HG02571 (cell line): ENCODE measurements around the gene POU2AF2.
"Not testable (repeated sequence)": the region's sequence is repeated elsewhere in the genome, so short reads cannot be mapped to it uniquely, and the experiment has no call there.

Experiments used
- ATAC-seq: cut with Tn5 transposase; IDR thresholded peaks from one replicate; pipeline ENCODE4 v1.9.1; 2021; ENCODE audit warnings: mild to moderate bottlenecking, moderate library complexity; ENCODE audit not compliant: unreplicated experiment

Gene POU2AF2

DNA sequence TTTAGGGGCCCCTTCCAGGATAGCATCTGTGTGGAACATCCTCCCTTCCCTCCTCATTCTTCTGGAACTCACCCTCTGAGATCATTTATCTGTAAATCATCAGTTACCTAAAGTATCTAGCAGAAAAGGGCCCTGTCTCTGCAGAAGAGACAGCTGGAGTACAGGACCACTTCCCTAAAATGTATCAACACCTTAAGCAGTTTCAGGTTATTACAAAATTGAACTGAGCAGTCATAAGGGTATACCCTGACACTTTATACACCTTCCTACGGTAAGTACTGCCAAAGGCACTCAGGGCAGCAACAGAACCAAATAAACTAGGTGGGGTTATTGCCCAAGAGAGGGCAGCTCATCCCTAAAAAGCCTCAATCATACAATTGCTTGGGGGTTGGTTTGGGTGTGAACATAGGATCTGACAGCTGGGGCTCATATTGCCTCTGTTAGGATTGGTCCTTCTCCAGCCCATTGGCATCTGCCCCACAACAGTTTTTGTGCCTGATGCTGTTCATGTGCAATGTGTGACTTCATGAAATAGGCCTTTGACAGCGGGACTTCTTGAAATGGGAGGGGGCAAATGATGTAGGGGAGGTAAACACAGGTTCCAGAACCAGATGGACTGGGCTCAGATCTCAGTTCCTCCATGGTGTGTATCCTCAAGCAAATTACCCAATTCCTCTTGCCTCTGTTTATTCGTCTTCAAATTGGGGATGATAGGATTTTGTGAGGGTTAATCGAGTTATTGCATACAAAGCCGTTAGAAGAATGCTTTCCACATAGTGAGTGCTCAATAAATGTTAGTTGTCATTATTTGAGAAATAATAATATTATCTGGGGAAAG lies 55.7 kb downstream of the POU2AF2 start:
- ATAC-seq, result no peak

DNA sequence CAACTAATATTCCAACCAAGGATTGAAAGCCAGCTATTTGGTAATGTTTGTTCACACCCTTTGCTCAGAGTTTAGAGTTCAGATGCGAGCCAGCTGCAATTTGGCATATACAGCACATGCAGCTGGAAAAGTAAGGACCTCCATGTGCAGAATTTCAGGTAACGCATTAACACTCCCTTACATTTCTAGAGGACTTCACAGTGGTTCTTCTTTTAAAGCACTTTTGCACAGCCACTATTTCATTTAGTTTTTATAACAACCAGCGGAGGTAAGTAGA lies 56.3 kb downstream of the POU2AF2 start:
- ATAC-seq, result no peak

DNA sequence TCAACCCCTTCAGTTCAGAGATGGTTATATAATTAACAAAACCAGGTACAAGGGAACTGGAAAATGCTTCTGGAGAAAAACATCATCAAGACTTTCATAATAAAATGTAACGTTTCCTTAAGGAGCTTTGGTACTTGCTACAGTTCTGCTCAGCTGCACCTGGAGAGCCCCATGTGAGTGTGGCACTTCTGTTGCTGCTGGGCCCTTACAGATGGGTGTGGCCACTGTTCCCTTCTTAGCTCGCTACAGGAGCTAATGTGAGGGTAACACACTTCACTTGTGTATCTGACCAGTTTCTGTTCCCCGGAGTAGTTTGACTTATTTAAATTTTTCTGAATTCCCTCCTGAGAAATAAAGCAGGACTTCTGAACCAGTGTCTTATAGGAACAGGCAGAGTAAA lies 56.8 kb downstream of the POU2AF2 start:
- ATAC-seq, result no peak

DNA sequence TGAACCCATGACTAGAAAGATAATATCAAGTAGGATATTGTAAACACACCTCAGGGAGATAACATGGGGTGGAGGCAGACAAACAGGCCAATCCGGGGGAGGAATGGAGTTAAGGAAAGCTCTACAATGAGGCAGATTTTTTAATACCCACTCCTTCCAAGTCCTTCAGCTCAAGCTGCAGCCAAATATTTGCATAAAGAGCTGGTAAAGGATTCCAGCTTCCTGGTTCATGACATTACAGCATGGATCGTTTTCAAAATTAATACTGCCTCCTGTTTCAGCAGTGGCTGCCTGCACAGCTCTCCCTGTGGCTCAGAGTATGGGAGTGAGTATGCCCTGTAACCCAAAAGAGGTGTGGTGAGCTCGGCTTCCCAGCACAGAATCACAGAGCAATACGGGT lies 57.9 kb downstream of the POU2AF2 start:
- ATAC-seq, result no peak

DNA sequence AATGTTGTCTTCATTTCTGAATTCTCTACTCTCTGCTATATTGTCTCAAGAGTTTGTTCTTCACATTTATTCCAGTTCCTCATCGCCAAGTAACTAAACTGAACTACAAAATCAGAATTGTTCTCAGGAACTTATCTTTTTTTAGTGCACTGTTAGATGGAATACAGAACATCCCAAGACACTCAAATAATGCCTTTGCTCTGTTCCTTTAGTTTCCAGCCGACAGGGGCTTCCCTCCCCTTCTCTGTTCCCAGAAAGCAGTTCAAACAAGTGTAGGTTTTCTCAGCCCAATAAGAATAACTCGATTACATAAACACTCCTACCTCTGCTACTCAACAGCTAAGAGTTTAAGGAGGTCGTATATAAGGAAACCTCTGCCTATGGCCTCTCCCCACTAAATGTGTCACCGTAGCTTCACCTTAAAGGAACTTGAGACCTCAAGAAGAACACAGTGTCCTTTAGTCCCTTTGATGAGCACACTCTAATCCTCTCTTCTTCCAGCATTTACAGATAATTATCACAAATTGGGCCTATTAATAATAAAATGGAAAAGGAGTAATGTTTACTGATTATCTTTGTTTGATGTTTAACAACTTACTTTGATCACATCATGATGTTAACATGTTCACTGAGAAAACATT lies 59.8 kb downstream of the POU2AF2 start:
- no peak for ATAC-seq

DNA sequence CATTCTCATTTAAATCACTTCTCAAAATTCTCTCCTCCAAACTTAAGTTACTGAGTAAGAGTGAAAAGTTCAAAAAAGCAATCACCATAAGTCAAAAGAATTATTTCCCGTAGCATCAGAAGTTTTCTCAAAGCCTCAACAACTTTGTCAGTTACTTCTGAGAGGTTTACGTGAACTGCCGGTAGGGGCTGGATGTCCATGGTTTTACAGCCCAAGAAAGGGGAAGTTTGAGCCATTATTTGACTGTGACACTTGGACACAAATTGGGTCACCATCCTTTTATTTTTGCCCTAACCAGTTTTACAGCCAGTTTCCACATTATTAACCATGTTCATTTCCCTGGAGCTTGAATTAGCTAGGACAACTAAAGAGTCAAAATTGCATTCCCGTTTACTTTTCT lies 60.4 kb downstream of the POU2AF2 start:
- ATAC-seq, result no peak

DNA sequence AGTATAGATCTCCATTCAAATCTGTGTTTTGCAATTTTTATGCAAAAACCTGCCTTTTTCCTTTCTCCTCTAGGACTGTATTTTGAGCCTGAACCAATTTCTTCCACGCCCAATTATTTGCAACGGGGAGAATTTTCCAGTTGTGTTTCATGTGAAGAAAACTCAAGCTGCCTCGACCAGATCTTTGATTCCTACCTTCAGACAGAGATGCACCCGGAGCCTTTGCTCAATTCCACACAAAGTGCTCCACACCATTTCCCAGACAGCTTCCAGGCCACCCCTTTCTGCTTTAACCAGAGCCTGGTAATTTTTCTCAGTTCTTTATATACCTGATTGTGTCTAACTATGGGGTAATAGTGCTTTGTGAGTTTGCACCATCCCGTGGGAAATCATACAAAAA lies 60.8 kb downstream of the POU2AF2 start:
- no peak for ATAC-seq

DNA sequence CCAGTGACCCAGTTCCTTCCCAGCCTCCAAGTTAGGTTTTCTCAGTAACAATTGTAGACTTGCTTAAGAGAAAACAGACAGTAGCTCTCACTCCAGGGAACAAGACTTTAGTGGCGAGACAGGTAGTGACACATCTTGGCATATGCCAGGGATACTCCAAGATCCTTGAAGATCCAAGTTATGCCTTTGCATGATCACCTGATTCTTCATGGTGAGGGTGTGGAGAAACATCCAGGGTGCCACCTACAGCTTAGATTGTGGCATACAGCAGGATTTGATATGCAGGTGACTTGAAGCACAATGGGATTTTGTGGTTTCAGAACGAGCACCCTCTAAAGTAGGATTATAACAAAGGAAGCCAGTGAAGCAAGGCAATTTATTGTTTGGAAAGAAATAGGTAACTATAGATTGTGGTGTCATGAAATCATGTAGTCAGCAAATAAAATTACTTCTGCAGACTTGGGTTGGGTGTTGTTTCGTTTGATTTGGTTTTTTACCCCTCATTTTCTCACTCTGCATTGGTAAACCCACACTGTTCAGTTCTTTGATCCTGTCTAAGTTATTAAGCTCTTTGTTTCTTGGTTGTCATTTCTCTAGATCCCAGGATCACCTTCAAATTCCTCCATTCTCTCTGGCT lies 62.1 kb downstream of the POU2AF2 start:
- no peak for ATAC-seq

DNA sequence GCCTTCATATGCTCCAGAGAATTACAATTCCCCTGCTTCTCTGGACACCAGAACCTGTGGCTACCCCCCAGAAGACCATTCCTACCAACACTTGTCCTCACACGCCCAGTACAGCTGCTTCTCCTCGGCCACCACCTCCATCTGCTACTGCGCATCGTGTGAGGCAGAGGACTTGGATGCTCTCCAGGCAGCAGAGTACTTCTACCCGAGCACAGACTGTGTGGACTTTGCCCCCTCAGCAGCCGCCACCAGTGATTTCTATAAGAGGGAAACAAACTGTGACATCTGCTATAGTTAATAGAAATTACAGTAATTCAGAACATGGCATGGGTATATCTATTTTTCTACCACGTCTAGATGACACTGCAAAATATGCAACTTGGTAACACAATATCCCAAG lies 62.6 kb downstream of the POU2AF2 start:
- ATAC-seq, result no peak

DNA sequence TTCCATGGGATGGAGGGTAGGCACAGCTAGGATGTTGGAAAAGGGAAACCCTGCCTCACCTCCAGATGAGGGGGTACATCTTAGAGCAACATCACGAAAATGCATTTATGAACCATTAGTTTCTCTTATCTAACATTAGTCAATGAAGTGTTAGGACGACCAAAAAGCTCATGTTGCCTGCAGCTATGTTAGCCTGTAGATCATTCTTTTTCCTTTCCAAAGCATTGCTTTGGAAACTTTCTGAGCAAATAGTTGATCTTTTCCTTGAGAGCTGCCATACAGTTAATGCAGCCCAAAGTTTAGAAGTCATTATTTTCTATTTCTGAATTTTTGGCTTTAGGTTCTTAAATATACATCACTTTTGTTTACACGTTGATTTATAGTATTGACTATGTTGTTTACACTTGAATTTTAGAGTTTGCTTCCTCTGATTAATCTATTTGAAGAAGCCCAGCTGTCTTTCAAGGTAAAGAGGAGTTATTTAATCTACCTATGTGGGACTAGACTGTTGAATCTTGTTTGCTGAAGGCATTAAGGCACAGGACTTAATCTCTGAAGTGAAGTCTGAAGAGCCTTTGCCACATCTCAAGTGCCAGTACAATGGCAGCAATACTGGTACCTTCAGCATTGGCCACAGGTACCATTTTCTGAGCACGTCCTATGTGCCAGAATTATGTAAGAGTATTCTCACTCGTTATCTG lies 63.8 kb downstream of the POU2AF2 start:
- ATAC-seq, result no peak

DNA sequence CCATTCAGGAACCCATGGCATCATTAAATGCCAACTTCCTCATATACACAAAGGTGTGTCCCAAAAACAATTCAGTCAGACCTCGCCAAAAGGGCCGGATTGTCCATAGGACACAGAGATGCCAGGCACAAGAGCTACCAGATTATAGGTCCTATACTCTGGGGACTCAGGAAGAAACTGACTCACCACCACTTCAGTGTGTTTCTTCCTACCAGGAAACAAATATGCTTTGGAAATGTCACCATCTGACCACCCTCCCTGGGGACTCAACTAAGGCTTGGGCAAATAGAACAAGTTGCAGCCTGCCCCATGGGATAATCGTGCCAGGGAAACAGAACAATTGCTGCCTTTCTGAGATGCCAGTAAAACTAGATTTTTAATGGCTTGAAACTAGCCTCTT lies 64.6 kb downstream of the POU2AF2 start:
- ATAC-seq, result no peak

DNA sequence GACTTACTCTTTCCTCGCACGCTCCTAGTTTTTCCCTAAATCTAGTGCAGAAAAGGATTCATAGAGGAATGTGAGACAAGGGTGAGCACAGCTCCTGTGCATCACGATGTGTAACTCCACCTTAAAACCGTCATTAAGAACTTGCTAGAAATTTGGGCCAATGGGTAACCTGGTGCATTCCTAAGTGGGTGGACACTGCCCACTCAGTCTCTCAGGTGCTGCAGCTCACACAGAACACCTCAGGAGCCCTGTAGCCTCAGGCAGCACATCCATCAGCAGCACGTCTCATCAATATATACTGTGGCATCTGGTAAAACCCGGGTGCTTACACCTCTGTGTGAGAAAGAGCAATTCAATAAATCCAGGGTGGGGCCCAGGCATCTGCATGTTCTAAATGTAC lies 65.2 kb downstream of the POU2AF2 start:
- ATAC-seq, result no peak

DNA sequence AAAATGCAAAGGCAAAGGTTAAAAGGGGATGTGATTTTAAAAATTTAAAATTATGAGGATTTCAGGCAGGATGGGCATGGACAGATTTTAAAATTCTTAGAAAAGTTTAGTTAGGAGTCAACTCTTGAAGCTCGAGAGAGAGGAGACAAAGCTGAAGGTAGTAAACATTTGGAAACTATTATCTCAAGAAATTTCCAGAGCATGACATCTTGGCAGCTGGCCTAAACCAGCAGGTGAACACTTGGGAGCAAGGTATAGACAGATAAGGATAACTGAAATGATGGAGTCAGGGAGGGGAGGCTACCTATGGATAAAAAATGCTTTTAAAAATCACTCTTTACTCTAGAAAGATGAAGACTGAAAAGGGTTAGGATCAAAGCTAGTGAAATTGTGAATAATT lies 66.6 kb downstream of the POU2AF2 start:
- no peak for ATAC-seq

DNA sequence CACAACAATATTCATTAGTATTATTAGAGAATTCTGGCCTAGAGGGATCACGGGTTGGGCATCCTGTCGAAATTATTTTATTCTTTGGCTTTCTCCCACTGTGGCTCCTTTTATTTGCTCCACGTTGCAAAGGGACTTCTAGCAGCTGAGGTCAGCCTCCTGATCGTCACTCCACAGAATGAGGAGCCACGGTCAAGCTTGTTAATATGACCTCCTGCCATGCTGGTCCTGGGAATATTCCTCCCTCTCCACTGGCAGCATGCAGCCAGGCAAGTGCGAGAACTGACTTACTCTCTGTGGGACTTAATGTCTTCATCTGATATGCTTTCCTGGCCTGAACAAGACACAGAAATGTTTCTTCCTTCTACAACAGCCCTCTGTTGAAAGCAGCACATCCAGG lies 73.8 kb downstream of the POU2AF2 start:
- ATAC-seq, result no peak

DNA sequence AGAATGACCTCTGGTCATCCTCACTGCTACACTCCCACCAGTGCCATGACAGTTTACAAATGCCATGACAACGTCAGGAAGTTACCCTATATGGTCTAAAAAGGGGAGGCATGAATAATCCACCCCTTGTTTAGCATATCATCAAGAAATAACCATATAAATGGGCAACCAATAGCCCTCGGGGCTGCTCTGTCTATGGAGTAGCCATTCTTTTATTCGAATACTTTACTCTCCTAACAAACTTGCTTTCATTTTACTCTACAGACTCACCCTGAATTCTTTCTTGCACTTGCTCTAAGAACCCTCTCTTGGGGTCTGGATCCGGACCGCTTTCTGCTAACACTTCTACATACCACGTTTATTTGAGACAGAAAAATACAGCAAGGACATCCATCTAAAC lies 74.7 kb downstream of the POU2AF2 start:
- ATAC-seq, result not testable (repeated sequence)

DNA sequence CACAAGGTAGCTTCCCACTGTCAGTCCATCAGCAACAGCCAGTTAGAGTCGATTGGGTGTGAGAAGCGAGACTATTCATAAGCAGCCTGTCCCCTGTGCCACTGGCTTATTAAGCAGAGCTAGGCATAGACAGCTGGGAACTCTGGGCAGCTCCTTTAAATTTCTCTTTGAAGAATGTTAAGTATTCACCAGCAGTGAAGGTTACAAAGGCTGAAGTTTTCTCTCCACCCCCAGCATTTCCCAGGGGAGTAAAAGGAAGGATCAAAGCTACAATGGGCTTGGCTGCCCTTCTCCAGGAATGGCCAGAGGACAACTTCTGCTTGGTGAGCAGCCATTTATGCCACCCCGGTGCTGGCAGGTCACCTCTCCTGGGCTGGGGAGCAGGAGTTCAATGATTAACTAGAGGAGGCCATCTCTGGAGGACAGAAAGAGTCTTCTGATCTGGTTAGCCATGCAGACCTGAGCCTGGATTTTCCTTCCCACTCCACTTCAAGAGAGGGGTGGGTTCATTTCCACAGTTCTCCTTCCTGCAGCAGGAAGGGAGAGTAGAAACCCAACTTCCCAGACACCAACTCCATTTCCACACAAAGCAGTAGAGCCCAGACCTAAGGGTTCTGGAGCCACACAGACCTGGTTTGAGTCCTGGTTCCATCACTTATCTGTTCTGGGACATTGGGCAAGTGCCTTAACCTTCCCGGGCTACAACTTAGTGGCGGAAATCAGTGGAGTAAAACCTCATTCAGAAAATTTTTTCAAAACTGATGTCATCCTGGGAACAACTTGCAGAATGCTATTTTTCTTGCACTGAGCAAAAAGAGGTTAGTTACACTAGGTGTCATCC lies 75.4 kb downstream of the POU2AF2 start:
- ATAC-seq, result no peak

DNA sequence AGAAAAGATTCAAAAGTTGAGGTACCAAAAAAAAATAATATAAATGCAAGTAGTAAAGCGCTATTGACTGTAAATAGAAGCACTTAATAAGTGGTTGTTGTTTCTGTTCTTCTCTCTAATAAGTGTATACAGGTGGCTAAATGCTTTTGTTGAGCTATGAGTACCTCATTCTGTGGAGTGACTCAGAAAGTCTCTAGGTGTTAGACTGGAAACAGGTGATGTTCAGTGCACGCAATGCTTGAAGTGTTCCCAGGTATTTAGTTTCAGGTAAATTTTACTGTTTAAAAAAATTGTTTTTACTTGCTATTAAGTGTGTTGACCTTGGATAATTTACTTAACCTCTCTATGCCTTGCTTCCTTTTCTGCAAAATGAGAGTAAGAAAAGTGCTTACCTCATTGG lies 77.0 kb downstream of the POU2AF2 start:
- ATAC-seq, result no peak

DNA sequence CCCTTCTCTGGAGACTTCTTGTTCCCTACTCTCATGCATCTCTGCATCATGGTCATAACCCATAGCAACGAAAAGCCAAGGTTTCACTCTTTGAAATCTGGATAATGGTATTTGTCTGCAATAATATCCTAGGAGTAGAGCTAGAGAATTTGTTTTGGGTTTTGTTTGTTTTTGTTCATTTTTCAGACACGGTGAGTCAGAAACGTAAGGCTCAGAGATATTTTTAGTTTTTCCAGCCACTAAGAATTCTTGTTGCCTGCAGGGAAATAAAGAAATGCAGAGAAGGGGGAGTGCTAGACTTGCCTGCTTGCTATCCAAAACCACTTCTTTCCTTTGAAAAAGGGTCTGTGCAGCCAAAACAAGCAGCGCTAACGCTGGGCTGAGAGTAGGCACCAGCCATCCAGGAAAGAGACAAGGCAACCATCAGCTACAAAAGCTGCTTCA lies 78.8 kb downstream of the POU2AF2 start:
- ATAC-seq, result no peak

DNA sequence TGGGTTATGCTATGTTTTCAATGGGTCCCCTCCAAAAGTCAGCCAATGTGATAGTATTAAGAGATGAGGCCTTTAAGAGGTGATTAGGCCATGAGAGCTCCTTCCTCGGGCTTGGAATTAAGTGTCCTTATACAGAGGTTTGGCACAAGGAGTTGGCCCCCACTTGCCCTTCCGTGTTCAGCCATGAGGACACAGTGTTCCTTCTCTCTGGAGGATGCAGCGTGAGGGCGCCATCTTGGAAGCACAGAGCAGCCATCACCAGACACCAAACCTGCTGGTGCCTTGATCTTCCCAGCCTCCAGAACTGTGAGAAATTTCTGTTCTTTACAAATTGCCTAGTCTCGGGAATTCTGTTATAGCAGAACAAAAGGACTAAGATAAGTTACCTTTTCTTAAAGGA lies 79.7 kb downstream of the POU2AF2 start:
- no peak for ATAC-seq

DNA sequence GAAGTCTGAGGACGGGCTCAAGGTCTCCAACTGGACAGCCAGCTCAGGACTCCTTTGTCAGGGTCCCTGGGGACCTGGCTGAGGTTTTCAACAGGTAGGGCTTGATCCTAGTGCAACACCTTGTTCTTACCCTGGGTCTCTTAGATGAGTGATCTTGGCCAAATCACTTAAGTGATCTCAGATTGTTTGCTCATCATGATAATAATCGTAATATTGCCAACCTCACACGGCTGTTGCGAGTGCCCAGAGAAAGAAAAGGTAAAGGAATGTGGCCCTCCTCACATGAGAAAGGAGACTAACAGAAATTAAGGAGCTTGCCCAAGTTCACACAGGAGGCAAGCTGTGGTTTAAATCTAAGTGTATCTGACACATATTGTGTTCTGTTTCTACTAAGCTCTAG lies 81.3 kb downstream of the POU2AF2 start:
- no peak for ATAC-seq
